ENCODE results near the gene SPRED2. TPM values are rescaled to one million over a fixed set of nuclear protein-coding genes. Genes with fewer than 3 reads are reported as not detected.

Gene SPRED2
- total RNA-seq, 4 donors from 2014 or later, result 15.6 to 63.0 (median 44.8) TPM

GRCh38 chr2:65466551-65466950 is 34.2 kb upstream of the SPRED2 start:
- H3K36me3 ChIP-seq, result no peaks in the 10 kb centered on the region
- no peak overlapping the region for H3K27ac ChIP-seq
- H3K4me3 ChIP-seq, result no peak overlapping the region
- no peaks in the 10 kb centered on the region for H3K27me3 ChIP-seq
- intact Hi-C loops (cut with DNase I; ENCODE audit: low total_unique reads), result no loop called here
- TF ChIP-seq POLR2A (IDR thresholded peaks at IDR 0.05), result no peak
- TF ChIP-seq CTCF (IDR thresholded peaks at IDR 0.05), result no peak
- H3K9me3 ChIP-seq, result no peaks in the 10 kb centered on the region
- H3K4me1 ChIP-seq, result no peaks in the 10 kb centered on the region
- no peak for DNase-seq

- no peaks in the 10 kb centered on the region for H3K4me1 ChIP-seq
- no peak for DNase-seq
- intact Hi-C loops (cut with DNase I; ENCODE audit: low total_unique reads), result no loop called here
- H3K9me3 ChIP-seq, result no peaks in the 10 kb centered on the region
- H3K27me3 ChIP-seq, result no peaks in the 10 kb centered on the region
- H3K27ac ChIP-seq, result no peak overlapping the region
- no peak overlapping the region for H3K4me3 ChIP-seq
- no peaks in the 10 kb centered on the region for H3K36me3 ChIP-seq
- TF ChIP-seq CTCF (IDR thresholded peaks at IDR 0.05), result no peak
- TF ChIP-seq POLR2A (IDR thresholded peaks at IDR 0.05), result no peak
Observed at GRCh38 chr2:65465857-65466256, 33.5 kb upstream of the SPRED2 start.

- Histone ChIP-seq H3K9me3 (no peaks in the 10 kb centered on the region), H3K27me3 (no peaks in the 10 kb centered on the region), H3K4me3 (no peak overlapping the region), H3K36me3 (no peaks in the 10 kb centered on the region), H3K27ac (no peak overlapping the region), H3K4me1 (no peaks in the 10 kb centered on the region)
- intact Hi-C loops (cut with DNase I; ENCODE audit: low total_unique reads), result no loop called here
- no peak for TF ChIP-seq CTCF (IDR thresholded peaks at IDR 0.05)
- TF ChIP-seq POLR2A (IDR thresholded peaks at IDR 0.05), result no peak
- no peak for DNase-seq
Observed at GRCh38 chr2:65465124-65465523, 32.7 kb upstream of the SPRED2 start.

GRCh38 chr2:65464604-65465003 is 32.2 kb upstream of the SPRED2 start:
- TF ChIP-seq POLR2A (IDR thresholded peaks at IDR 0.05), result no peak
- TF ChIP-seq CTCF (IDR thresholded peaks at IDR 0.05), result no peak
- no peaks in the 10 kb centered on the region for H3K36me3 ChIP-seq
- H3K9me3 ChIP-seq, result no peaks in the 10 kb centered on the region
- H3K4me1 ChIP-seq, result no peaks in the 10 kb centered on the region
- DNase-seq, result no peak
- no peaks in the 10 kb centered on the region for H3K27me3 ChIP-seq
- no peak overlapping the region for H3K27ac ChIP-seq
- intact Hi-C loops (cut with DNase I; ENCODE audit: low total_unique reads), result no loop called here
- no peak overlapping the region for H3K4me3 ChIP-seq

- TF ChIP-seq POLR2A (IDR thresholded peaks at IDR 0.05) (no peak), CTCF (IDR thresholded peaks at IDR 0.05) (no peak)
- no peaks in the 10 kb centered on the region for H3K27me3 ChIP-seq
- intact Hi-C loops (cut with DNase I; ENCODE audit: low total_unique reads), result no loop called here
Observed at GRCh38 chr2:65458999-65459398, 26.6 kb upstream of the SPRED2 start.

More at GRCh38 chr2:65458999-65459398, 26.6 kb upstream of the SPRED2 start:
- no peaks in the 10 kb centered on the region for H3K36me3 ChIP-seq
- no peak overlapping the region for H3K4me3 ChIP-seq
- H3K4me1 ChIP-seq, result no peaks in the 10 kb centered on the region
- H3K27ac ChIP-seq, result no peak overlapping the region
- H3K9me3 ChIP-seq, result no peaks in the 10 kb centered on the region
- DNase-seq, result no peak

All from uterus (tissue), 4 donors.